Eye (tissue), 1 donor: Measurements from ENCODE around the gene FOXL2.
"Not testable (repeated sequence)": the region's sequence is repeated elsewhere in the genome, so short reads cannot be mapped to it uniquely, and the experiment has no call there.

Source experiments
- DNase-seq: peaks from one replicate; pipeline ENCODE4 v3.0.0-alpha.2; 2015

FOXL2 gene

DNA sequence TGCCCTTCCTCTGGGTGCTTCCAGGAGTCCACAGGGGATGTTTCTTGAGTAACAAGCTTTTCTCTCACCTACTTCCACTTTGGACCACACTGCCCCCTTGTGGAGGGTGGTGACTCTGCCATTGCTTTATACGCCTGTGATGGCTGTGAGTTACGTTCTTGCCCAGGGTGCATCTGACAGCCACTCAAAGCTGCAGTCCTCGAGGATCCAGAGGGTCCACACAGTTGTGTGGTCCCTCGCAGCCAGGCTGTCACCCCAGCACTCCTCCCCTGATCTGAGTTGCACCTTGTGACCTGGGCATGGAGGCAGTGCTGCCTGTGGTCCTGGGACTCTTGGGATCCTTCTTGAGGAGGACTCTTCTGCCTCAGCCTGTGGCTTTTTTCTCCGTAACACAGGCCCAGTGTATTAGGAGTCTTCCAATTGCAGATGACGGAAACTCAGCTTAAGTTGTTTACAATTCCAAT lies 23.4 kb downstream of the FOXL2 start:
- DNase-seq, result peak; percentile 91

- not testable (repeated sequence) for DNase-seq
These were observed 24.5 kb downstream of the FOXL2 start for GRCh38 chr3:138922400-138922799.

- no peak for DNase-seq
These were observed 25.3 kb downstream of the FOXL2 start for GRCh38 chr3:138921316-138922292.

GRCh38 chr3:138919325-138919724 lies 27.6 kb downstream of the FOXL2 start:
- no peak for DNase-seq

- no peak for DNase-seq
These were observed 30.1 kb downstream of the FOXL2 start for GRCh38 chr3:138916824-138917223.

DNA sequence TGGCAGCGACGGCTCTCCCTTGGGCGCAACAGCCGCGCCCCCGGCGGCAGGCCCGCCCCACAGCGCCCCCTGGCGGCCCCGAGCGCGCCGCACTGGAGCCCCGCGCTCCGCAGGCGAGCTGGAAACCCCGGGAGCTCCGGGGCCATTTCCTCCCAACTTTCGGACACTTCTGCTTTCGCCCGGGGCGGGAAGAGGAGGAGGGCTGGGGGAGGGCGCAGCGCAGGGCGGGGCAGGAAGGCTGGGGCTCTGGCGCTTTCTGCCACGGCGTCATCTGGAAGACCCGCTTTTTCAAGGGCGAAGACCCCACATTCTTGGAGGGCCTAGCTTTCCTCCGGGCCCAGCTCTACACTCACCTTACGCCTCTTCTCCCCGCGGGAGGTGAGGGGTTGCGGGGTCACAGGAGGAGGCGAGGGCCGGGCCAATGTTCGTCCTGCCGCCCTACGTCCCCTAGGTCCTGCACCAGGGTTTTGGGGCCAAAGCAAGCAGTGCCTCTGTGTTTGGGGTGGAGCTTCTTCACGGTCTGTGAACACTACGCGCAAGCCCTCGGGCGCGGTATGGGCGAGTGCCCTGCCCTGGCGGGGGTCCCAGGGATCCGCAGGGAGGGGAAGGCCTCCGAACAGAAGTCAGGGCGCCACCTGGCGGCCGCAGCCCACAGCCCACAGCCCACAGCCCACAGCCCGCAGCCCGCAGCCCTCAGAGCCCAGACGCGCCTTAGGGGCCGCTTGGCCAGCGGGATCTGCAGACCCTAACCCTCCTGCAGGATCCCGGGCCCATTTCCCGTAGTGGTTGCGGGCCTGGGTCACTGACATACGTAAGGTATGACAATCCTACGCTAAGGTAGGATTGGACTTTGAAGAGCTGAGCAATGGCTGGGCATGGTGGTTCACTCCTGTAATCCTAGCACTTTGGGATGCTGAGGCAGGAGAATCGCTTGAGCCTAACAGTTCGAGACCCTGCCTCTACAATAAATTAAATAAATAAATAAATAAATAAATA lies 31.1 kb downstream of the FOXL2 start:
- DNase-seq, result peak; percentile 97

- DNase-seq, result no peak
These were observed 32.0 kb downstream of the FOXL2 start for GRCh38 chr3:138914870-138915502.

DNA sequence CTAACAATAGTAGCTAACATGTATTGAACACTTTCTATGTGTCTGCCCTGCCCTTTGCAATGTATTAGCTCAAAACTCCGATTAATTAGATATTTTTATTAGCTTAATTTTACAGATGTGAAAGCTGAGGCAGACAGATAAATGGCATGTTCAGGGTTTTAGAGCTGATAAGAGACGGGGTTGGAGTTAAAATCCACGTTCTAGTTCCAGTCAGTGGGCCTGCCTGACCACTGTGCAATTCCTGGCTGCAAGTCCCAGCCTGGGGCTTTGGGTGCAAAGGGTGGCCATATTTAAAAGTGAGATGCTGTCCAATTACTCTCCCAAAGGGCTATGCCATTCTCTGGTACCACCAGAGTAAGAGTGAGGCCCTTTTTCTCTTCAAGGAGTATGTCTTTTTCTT lies 33.2 kb downstream of the FOXL2 start:
- DNase-seq, result no peak

- DNase-seq, result no peak
These were observed 34.7 kb downstream of the FOXL2 start for GRCh38 chr3:138912237-138912636.

GRCh38 chr3:138911621-138912020 lies 35.3 kb downstream of the FOXL2 start:
- no peak for DNase-seq

DNA sequence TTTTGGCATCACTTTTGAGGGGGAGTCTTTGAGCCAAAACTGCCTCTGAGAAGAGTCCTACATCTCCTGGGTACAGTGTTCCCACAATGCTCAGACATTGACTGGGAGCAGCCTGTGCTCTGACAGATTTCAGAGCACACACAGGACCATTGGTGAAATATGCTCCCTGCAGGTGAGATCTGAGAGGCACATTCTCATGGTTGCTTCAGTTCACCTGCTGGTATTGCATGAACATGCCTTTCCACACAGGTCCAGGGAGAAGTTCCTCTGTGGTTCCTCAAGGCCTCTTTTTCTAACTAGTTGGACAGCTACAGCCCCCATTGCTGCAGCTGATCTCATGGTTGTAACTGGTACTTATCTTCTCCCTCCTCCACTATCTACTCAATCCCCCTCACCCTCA lies 37.0 kb downstream of the FOXL2 start:
- no peak for DNase-seq

GRCh38 chr3:138908846-138909245 lies 38.1 kb downstream of the FOXL2 start:
- no peak for DNase-seq

DNA sequence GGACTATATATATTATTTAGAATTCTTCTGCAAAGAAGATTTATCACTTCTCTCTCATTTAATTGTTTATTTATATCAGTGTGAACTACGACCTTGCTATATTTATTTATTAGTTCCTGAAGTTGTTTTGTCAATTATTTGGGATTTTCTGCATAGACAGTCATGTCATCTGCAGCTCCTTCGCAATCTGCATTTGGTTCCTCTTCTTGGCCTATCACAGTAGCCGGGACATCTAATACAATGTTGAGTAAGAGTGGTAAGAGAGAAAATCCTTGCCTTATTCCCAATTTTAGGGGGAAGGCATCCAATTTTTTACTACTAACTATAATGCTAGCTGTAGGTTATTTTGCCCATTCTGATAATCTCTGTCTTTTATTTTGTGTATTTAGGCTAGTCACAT lies 39.4 kb downstream of the FOXL2 start:
- DNase-seq, result no peak

DNA sequence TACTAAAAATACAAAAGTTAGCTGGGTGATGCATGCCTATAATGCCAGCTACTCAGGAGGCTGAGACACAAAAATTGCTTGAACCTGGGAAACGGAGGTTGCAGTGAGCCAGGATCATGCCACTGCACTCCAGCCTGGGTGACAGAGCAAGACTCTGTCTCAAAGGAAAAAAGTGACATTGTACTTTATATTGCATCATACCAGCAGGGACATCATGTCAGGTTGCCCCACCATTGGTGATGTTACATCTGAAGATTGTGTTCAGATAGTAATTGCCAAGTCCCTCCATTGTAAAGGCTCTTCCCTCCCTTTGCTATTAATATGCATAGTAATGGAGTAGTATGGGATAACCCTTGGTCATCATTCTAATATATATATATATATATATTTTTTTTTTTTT lies 44.8 kb downstream of the FOXL2 start:
- DNase-seq, result no peak

DNA sequence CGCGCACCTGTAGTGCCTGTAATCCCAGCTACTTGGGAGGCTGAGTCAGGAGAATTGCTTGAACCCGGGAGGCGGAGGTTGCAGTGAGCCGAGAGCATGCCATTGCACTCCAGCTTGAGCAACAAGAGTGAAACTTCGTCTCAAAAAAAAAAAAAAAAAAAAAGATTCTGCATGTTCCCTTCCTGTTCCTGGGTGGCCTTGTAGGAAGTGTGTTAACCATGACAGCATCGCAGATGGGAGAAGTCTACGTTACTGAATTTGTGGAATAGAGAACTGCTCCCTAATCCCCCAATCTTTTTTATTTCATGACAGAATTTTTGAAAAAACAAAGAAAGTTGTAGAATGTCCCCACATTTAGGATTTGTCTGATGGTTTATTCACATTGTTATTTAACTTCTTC lies 45.4 kb downstream of the FOXL2 start:
- no peak for DNase-seq

DNA sequence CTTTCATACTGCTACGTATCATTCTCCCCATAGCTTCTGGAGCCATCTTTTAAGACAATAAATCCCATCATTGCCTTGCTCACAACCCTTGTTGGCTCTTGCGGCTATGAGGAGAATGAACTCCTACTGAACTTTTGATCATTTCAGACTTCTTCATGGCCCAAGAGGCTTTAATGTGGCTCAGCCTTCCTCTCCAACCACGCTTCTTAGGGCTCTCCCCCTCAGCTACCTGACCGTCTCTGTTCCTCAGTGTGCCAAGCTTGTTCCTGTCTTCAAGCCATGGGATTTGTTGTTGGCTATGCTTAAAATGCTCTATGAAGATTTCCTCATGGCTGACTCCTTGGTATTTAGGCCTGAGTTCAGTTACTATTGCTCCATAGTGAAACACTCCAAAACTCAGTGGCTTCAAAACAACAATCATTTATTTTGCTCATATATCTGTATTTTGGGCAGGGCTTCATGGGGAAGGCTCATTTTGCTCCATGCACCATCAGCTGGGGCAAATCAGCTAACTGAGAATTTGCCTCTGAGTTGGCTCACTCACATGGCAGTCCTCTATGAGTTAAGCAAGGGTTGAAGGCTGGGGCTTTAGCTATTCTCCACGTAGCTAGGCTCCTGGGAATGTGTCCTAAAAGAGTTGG lies 47.5 kb downstream of the FOXL2 start:
- no peak for DNase-seq

DNA sequence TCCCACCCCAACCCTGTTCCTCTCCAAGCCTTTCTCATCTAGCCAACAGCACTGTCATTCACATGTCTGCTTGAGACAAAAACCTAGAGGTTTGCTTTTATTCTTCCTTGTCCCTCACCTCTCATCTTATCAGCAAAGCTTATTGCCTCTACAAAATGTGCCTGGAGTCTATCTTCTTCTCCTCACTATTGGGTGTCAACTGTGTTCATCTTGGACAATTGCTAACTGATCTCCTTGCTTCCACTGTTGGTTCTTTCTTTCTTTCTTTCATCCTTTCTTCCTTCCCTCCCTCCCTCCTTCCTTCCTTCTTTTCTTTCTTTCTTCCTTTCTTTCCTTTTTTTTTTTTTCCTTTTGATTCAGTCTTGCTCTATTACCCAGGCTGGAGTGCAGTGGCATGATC lies 48.2 kb downstream of the FOXL2 start:
- DNase-seq, result no peak

DNA sequence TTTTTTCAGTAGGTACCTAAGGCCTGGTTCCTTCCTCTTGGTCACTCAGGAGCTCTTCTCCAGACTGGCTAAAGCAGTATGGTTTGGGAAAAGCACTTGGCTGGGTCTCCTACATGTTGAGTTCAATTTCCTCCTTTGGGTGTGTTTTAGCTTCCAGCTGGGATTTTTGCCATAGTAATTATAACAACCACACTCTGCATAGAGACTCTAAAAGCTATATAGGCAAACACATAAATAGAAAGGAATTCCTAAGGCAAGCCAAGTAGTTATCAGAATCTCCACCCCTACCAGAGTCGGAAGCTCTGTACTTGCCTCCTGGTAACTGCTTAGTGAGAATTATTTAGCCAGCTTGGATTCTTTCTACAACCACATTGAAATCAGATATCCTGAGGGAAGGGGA lies 48.6 kb downstream of the FOXL2 start:
- DNase-seq, result peak; percentile 41
